ENCODE results near the gene SUGCT.
A peak's percentile ranks its signal among the peaks of the same experiment; 100 is the strongest.

SUGCT gene

DNA sequence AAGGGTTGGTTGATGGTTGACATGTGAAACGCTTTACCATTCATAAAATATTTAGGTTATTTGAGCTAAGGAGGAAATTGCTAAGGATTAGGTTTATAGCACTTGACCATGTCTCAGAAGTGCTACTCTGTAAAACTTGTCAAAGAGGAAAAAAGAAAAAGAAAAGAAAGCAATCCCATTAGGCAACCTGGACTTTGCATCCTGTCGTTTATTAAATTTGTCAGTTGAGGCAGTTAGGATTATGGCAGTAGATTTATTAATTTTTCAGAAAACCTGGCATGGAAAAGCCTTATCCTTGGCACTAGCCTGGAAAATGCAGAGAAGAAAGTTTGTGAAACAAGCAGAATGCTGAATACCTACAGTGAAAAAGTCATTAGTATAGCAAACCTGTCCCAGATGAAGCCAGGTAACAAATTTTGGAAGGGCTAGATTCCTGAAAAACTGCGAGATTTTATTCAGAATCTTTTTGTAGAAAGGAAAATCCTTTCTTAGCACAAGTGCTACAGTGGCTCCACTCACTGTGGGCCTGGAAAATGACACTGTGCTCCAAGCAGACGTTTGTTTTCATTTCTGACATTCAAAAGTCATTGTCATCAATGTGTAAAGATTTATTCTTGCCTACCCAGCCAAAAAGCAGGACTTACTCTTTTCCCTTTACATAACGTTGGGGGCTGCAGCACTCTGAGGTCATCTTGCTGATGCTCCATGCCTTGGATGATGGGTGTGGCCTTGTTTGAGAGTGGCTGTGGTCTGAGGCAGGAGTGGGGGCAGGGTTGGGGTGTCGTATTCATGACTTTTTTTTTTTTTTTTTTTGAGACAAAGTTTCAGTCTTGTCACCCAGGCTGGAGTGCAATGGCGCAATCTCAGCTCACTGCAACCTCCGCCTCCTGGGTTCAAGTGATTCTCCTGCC is 664.9 kb downstream of the SUGCT start:
- intact Hi-C loops (cut with DNase I) = no loop called here
- DNase-seq = no peak

DNA sequence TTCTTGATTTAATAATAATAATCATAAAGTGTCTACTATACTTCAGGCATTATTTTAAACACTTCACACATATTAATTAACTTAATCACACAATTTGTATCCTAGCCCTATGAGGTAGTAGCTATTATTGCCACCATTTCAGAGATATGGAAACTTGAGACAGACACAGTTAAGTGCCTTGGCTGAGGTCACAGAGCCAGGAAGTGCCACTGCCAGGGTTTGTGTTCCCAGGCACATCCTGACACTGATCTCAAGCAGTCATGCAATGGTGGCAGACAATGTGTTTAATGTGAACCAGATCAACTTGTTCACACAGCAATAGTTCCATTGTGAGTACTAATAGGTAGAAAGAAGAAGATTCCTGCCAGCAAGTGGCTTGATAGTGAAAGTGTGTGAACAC is 666.0 kb downstream of the SUGCT start:
- intact Hi-C loops (cut with DNase I) = no loop called here
- no peak for DNase-seq

GRCh38 chr7:40802497-40802896 is 667.7 kb downstream of the SUGCT start:
- intact Hi-C loops (cut with DNase I) = no loop called here
- no peak for DNase-seq

DNA sequence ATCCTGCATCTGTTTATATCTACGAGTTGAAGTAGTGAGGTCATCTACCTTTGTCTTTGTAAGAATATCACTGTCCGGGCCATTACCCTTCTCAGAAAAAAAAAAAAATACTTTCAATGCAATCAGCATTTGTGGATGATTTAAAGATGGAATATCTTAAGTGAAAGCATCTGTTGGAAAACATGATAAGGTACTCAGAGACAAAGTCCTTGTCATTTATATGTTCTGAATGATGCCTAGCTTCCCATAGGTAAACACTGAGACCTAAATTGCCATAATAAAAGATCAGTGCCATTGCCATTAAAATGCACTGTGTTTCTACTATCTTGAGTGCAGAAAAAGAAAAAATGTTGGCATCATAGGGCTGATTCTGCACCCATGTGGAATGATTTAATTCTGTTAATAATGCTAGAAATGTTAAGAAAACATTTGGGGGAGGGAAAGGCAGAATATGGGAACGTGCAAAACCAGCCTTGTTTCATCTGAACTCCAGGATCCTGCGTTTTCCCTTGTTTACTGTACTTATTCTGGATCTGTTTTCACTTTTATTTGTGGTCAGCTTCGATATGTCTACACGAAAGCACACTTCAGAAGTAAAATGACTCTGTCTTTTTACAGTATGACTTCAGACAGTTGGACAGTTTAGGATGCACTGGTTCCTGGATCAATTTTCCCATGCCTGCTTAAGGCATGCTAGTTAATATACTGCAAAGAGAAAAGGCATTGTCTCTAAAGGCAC is 669.8 kb downstream of the SUGCT start:
- intact Hi-C loops (cut with DNase I) = no loop called here
- DNase-seq = no peak

DNA sequence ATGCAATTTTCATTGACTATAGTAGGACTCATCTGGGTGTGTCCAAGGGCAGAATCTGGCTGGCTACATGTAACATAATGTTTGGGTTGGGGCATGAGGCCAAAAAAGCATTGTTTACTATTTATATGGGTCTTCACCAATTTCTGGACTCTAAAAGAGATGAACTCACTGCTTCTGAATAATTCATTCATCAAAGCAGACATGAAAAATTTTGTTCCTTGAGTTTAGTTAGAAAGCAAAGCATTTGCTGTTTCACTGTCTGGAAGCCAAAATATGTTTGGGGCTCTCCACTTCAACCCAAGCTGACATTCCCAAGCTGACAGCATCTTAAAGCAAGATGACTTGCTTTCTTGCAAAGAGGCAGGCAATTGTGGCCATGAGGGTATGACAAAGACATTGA is 670.6 kb downstream of the SUGCT start:
- no peak for DNase-seq
- intact Hi-C loops (cut with DNase I) = no loop called here

DNA sequence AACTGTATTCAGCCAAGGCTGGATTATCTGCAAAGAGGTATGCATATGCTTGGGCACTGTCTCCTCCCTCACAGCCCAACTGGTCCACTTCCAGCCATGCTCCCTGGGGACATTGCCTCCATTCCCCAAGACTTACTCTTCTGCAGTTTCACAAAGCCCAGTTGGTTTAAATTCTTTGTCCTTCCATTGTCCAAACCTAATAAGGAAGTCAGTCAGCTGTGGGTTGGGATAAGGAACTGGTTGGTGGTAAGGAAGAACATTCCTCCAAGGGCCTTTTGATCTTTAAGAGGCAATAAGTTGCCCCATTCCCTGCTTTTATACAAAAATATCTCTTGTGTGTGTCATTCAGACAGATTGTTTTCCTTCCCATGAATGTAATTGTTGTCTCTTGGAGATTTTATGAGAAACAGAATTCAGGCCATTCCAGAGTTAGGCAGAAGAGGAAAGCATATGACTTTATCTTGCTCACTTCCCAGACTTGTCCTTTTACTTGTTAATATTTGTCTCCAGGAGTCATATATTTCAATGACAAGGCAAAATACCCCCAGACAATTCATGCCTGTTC is 673.7 kb downstream of the SUGCT start:
- intact Hi-C loops (cut with DNase I) = no loop called here
- no peak for DNase-seq

- DNase-seq = no peak
Observed at GRCh38 chr7:40810274-40810673, 675.5 kb downstream of the SUGCT start.

DNA sequence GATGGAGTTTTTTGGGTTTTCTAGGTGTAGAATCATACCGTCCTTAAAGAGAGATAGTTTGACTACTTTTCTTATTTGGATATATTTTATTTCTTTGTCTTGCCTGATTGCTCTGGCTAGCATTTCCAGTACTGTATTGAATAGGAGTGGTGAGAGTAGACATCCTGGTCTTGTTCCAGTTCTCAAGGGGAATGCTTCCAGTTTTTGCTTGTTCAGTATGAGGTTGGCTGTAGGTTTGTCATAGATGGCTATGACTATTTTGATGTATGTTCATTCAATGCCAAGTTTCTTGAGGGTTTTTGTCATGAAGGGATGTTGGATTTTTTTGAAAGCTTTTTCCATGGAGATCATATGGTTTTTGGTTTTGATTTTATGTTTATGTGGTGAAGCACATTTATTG is 676.9 kb downstream of the SUGCT start:
- intact Hi-C loops (cut with DNase I) = no loop called here
- no peak for DNase-seq

More at GRCh38 chr7:40810274-40810673, 675.5 kb downstream of the SUGCT start:
- intact Hi-C loops (cut with DNase I) = no loop called here

- DNase-seq = no peak
- intact Hi-C loops (cut with DNase I) = no loop called here
Observed at GRCh38 chr7:40815022-40815421, 680.2 kb downstream of the SUGCT start.

DNA sequence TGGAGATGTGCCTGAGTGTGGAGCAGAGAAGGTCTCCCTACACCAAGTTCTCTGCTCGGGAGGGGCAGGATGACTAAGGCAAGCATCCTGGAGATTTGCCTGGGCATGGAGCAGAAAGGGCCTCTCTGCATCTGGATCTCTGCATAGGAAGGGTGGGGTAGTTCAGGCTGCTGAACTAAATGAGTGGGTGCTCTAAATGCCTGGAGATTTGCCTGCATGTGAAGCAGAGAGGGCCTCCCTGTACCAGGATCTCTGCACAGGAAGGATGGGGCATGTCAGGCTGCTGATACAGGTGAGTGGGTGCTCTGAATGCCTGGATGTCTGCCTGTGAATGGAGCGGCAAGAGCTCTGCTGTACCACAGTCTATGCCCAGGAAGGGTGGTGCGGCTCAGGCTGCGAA is 680.7 kb downstream of the SUGCT start:
- intact Hi-C loops (cut with DNase I) = no loop called here
- peak in 23 of 42 donors; percentile 4 to 63 (median 29) for DNase-seq

DNA sequence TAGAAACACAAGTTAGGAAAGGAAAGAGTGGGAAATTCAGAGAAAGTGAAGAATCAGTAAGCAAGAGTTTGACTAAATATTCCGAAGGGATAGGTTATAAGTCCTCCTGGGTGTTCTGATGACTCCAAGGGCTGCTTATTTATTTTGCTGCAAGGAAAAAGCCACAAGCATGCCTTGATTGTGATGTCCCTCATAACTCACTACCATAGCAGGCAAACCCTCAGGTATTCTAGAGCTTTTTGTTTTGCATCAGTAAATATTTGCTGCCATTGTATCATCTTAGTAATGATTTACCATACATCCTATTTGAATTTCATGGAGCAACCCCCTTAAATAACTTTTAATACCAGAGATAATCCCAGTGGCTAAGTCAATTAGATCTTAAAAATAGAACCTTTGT is 688.1 kb downstream of the SUGCT start:
- intact Hi-C loops (cut with DNase I) = no loop called here

DNA sequence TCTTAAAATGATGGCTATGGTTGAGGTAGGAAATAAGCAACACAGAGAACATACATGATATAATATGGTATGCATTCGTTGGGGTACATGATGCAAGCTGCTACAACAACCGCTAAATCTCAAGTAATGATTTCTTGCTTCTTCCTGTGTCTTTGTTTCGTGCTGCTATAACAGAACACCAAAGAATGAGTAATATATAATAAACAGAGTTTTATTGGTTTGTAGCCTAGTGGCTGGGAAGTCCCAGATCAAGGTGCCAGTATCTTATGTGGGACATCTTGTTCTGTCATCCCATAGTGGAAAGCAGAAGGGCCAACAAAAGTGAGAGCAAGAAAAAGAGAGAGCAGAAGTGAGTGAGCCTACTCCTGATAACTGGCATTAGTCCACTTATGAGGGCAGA is 689.7 kb downstream of the SUGCT start:
- no peak for DNase-seq
- intact Hi-C loops (cut with DNase I) = no loop called here

More for the DNA sequence above, 688.1 kb downstream of the SUGCT start:
- DNase-seq = no peak

- DNase-seq = no peak
Observed at GRCh38 chr7:40826411-40827221, 691.8 kb downstream of the SUGCT start.

DNA sequence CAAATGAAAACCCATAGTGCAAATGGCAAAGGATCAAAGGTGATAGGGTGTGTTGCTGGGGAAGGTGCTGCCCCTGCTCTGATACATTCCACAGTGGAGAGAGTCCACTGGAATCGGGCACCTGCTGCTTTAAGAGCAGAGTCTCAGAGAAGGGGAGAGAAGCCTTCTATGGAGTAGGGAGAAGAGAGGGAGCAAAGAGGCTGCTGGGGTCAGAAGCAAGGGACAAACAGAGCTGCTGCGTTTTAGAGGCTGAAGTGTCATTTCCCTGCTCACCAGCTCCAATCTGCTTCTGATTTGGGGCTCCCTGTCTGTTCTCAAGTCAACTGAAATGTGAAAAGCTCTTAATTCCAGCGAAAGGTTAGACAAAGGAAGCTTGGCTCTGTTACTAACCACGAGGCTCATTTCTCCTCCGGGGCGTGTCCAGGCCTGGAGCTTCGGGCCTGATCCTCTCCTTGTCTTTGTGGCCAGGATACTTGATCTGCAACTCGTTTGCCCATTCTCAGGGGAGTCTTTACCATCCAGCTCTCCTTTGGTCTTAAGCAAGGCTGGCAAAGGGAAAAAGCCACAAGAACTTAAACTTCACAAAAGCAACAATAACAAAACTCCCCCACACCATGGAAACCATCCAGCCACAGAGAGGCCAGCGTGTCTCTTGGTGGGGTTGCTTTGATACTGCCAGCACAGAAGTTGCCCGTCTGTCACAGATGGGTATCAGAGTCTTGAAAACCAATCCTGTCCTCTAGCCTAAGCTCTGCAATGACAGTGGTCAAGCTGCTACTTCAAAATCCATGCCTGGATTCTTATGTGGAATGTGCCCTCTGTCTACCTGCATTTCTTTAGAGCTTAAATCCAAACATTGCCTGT is 692.6 kb downstream of the SUGCT start:
- DNase-seq = no peak
- intact Hi-C loops (cut with DNase I) = no loop called here

More at GRCh38 chr7:40826411-40827221, 691.8 kb downstream of the SUGCT start:
- intact Hi-C loops (cut with DNase I) = no loop called here

DNA sequence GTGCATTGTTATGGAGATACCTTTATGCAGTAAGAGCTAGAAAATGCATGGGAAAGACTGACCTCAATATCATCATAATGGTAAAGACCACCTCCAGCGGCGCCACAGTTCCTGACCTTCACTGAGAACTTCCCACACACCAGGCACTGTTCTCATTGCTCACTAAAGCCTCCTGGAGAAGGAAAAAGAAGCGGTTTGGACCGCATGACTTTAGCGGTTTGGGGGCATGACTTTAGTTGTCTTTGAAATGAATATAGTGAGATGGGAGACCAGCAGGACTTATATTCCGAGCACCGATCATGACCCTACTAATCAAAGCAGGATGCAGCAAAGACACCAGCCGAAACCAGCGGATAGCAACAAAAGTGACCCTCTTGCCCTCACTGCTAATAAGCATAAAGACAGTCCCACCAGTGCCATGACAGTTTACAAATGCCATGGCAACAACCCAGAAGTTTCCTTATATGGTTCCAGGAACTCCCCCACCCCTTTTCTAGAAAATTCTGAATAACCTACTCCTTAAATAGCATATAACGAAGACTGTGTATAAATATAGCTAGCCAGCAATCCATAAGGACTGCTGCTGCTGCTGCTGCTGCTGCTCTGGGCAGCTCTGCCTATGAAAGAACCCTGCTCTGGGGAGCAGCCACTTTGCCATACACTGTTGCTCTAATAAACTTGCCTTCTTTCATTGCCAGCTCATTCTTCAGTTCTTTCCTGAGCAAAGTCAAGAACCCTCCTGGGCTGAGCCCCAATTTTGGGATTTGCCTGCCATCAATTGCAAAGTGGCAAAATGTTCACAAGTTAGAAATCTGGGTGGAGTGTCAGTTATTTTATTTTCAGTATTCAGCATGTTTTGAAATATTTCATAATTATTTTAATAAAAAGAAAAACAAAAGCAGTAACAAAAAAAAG is 694.1 kb downstream of the SUGCT start:
- intact Hi-C loops (cut with DNase I) = no loop called here
- DNase-seq = no peak

DNA sequence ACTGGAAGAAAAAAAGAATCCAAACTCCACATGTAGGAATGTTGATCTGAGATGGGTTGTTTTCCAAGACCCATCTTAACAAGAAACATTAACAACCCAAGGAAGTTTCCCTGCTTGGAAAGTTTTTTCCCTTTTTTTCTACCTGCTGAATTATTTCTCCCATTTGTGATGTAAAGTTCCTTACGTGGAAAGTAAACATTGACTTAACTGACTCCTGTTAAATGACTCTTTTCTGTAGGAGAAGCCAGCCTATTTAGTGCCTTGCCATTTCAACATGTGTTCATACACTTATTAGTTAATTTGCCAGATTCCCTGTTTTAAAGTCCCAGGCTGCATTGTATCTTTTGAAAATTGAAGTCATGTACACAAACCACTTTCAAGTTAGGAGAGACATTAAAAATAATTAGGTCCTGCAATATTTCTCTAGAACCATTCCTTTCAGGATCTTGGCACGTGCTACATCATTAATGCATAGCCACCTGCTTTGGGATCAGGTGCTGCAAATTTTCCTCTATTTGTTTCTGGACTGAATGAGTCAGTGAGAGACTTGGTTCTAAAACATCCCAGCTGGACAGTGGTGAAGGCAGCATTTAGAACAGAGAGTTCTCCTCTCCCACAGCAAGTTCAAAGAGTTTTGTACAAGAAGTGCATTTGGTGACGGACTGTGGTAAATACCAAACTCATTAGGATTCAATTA is 698.5 kb downstream of the SUGCT start:
- intact Hi-C loops (cut with DNase I) = no loop called here
- DNase-seq = no peak

DNA sequence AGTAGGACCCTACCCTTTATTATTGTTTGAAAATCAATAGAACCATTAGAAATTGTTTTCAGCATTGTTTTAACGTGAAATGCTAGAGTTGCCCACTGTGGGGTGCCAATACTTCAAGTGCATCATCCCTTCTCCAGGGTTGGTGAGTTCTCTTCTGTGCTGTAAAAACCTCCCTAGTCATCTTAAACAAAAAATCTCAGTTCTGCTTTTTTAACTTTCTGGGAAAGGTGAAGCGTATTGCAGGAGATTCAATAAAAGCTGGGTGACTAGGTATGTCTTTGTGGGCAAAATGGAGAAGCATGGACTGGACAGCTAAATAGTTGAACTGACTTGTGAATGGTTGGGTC is 699.1 kb downstream of the SUGCT start:
- intact Hi-C loops (cut with DNase I) = no loop called here
- DNase-seq = peak in 7 of 42 donors; percentile 7 to 26 (median 15)
